A549 treated with RU486 at 1 μM for 4 hours (cell line): ENCODE data around the gene OR51T1. TPM values are rescaled to one million over a fixed set of nuclear protein-coding genes. Genes with fewer than 3 reads are reported as not detected.

Experiments
- total RNA-seq: library from RNA; stranded (reverse); fragments of 200-300 nt; extraction: Qiagen RNA extraction; gene quantifications from 5 replicates; pipeline ENCODE4 v1.2.3, GENCODE V29; 2022; ENCODE audit warnings: low read depth

The OR51T1 gene, protein sequence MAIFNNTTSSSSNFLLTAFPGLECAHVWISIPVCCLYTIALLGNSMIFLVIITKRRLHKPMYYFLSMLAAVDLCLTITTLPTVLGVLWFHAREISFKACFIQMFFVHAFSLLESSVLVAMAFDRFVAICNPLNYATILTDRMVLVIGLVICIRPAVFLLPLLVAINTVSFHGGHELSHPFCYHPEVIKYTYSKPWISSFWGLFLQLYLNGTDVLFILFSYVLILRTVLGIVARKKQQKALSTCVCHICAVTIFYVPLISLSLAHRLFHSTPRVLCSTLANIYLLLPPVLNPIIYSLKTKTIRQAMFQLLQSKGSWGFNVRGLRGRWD
- total RNA-seq, result not detected in 5 replicates

DNA sequence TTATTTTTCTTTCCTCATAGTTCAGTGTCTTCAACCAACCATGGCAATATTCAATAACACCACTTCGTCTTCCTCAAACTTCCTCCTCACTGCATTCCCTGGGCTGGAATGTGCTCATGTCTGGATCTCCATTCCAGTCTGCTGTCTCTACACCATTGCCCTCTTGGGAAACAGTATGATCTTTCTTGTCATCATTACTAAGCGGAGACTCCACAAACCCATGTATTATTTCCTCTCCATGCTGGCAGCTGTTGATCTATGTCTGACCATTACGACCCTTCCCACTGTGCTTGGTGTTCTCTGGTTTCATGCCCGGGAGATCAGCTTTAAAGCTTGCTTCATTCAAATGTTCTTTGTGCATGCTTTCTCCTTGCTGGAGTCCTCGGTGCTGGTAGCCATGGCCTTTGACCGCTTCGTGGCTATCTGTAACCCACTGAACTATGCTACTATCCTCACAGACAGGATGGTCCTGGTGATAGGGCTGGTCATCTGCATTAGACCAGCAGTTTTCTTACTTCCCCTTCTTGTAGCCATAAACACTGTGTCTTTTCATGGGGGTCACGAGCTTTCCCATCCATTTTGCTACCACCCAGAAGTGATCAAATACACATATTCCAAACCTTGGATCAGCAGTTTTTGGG, at the start of gene OR51T1:
Gene OR51T1, plus strand, starts transcription at position 41 of the 641 bp plus-strand sequence. Its CDS starts 0 bp downstream, at position 41.

DNA sequence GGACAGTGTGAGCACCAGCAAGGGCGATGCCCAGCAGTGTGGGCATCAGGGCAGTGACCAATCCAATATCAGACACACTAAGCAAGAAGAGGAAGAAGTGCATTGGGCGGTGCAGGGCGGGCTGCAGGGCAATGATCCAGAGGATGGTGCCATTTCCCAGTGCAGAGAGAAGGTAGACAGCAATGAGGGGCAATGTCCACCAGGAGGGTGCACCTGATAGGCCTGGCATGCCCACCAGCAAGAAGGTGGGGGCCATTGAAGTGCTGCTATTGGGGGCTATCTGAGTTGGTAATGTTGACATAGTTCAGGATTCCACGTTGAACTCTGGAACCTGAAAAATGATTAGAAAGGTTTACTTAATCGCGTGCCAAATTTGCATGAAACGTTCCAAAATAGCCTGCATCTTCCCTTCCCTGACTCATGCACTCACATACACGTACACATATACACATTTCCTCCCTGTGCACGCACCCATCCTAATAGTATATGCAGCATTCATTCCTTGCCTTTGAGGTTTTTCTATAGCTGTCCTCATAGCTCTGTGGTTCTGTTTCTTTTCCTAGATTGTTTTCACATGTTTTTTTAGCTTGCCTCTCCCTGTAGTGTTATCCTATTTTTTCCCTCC, 32.7 kb upstream of the OR51T1 start, which contains the start of gene OR51S1:
Gene OR51S1, minus strand, starts transcription at position 301 of the 625 bp plus-strand sequence. Its CDS starts 0 bp downstream, at position 301.

DNA sequence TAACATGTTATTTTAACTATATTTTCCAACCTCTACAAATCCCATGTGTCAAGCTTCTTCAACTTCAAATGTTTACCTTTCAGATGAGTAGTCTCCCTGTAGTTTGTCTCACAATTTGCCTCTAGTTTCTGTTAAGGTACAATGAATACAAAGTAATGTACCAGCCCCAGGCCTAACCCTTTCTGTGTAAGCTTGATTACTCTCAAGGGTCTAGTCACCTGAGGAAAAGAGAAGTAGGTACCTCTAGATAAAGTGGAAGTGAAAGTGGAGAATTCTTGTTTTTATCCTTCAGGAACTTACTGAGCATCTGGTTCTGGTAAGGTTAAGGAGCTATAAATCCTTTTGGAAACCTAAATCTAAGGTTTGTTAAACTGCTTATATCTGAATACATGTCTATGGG, 21.8 kb downstream of the OR51T1 start, which contains the start of gene OR51A7:
Gene OR51A7, plus strand, starts transcription at position 300 of the 400 bp plus-strand sequence. CDS start 3,587 bp downstream, outside the sequence.

DNA sequence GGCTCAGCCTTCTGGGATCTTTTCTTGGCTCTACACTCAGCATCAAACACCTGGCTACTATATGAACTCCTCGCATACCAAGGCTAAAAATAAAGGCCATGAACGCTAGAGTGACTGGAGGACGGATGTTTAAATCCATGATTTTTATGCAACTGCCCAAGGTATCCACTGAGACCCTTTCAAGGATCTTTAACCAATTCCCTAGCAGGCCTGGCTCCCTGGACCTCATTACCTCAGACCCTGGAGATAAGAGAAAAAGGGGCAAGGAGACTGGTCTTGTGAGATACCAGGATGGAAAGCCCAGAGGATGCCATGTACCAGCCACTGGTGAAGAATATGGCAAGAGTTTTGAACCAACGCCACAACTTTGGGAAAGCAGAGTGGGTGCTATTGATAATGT, 37.5 kb downstream of the OR51T1 start, which contains the start of gene OR51G2:
Gene OR51G2, minus strand, starts transcription at position 101 of the 400 bp plus-strand sequence. CDS start 3,687 bp downstream, outside the sequence.

DNA sequence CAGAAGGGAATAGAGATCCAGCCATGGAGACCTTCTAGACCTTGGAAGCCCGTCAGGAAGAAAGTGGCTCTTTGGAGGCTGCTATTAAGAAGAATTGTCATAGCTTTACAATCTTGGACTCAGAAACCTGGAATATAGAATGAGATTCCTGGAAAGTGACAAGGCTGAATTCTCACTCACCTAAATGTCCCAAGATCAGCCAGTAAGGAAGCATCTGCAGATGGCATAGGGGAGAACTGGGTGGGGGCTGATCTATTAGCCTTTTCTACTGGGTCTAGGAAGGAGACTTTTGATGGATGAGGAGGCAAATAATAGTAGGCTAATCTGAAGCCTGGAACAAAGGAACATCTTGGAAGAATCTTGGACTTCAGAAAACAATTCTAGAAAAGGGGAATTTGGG, 42.5 kb downstream of the OR51T1 start, which contains the start of gene OR51G1:
Gene OR51G1, minus strand, starts transcription at position 101 of the 400 bp plus-strand sequence. Its CDS starts 0 bp downstream, at position 101.

Other genes with a start within 250 kb of the OR51T1 start
- gene OR51D1, start 244.4 kb upstream of the OR51T1 start, total RNA-seq, result not detected in 5 replicates
- gene OR51E1, start 237.9 kb upstream of the OR51T1 start, total RNA-seq, result not detected in 5 replicates
- gene OR51E2, start 184.0 kb upstream of the OR51T1 start, total RNA-seq, result not detected in 5 replicates
- not detected in 5 replicates for gene MMP26, start 177.1 kb upstream of the OR51T1 start, total RNA-seq
- not detected in 5 replicates for gene OR51F1, start 112.0 kb upstream of the OR51T1 start, total RNA-seq
- not detected in 5 replicates for gene OR52R1, start 77.5 kb upstream of the OR51T1 start, total RNA-seq
- gene OR51F2, start 60.6 kb upstream of the OR51T1 start, total RNA-seq, result not detected in 5 replicates
- not detected in 5 replicates for gene OR51S1, start 32.7 kb upstream of the OR51T1 start, total RNA-seq
- not detected in 5 replicates for gene OR51A7, start 21.9 kb downstream of the OR51T1 start, total RNA-seq
- gene OR51G2, start 37.5 kb downstream of the OR51T1 start, total RNA-seq, result not detected in 5 replicates
- not detected in 5 replicates for gene OR51G1, start 42.4 kb downstream of the OR51T1 start, total RNA-seq
- not detected in 5 replicates for gene OR51A4, start 65.7 kb downstream of the OR51T1 start, total RNA-seq
- not detected in 5 replicates for gene OR51A2, start 73.8 kb downstream of the OR51T1 start, total RNA-seq
- not detected in 5 replicates for gene OR51L1, start 113.0 kb downstream of the OR51T1 start, total RNA-seq
- gene OR52J3, start 164.6 kb downstream of the OR51T1 start, total RNA-seq, result not detected in 5 replicates
- not detected in 5 replicates for gene OR52E2, start 177.7 kb downstream of the OR51T1 start, total RNA-seq
- gene OR52E1, start 187.7 kb downstream of the OR51T1 start, total RNA-seq, result not detected in 5 replicates